Measurements from ENCODE around the gene CEP19.

CEP19 gene

DNA sequence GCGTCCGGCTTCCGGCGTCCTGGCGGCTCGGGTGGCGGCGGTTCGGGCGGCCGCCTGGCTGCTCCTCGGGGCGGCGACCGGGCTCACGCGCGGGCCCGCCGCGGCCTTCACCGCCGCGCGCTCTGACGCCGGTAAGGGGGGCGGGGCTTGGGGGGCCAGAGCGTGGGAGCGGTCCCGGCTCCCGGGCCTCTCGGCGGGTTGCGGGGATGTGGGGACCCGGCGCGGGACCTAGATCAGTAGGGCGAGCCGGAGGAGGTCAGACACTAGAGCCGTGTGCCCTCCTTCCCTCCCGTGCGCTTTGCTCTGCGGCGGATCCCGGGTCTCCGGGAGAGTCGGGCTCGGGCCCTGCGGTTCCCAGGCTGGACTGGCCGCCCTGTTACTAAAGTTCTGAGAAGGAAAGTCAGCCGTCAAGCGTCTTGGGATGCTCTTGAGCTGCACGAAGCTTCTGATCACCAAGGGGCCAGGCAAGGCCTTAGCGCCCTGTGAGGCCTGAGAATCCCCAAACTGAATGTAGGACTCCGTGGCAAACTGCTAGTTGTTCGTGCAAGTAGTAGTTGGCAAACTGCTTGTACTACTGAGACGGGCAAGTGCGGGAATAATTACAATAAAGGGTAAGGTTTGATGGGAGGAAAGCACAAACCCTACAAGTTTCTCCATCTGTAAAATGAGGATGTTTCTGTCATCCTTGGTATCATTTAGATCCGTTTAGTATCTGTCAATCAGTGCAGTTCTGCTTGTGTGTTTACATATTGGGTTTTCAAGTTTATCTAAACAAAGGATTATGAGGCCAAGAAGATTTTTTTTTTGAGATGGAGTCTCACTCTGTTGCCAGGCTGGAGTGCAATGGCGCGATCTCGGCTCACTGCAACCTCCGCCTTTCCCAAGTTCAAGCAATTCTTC is 714 bp upstream of the CEP19 start:
- in situ Hi-C loops (cut with MboI; ENCODE audit: low sequenced_read_pairs), result no loop called here

- in situ Hi-C loops (cut with MboI; ENCODE audit: low sequenced_read_pairs), result no loop called here
These were observed 3.6 kb downstream of the CEP19 start for GRCh38 chr3:196708467-196708866.

DNA sequence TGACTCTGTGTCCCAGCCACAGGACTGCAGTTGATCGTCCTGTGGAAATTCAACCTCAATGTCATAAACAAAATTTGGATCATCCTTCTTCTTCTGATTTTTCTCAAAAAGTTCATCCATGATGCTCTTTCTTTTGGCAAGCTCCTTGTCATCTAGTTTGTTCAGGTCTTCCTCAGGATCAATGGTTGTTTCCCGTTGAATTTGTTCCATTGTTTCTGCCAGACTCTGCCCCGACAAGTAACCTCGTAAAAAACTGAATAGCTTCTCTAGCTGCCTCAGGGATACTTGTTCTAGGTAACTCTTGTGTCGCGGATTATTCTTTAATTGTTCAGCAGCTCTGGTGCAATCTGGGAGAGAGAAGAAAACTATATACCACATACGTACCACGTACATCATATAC is 4.5 kb downstream of the CEP19 start:
- in situ Hi-C loops (cut with MboI; ENCODE audit: low sequenced_read_pairs), result no loop called here

- in situ Hi-C loops (cut with MboI; ENCODE audit: low sequenced_read_pairs), result no loop called here
These were observed 5.3 kb downstream of the CEP19 start for GRCh38 chr3:196706731-196707130.

GRCh38 chr3:196706327-196706726 is 5.7 kb downstream of the CEP19 start:
- in situ Hi-C loops (cut with MboI; ENCODE audit: low sequenced_read_pairs), result no loop called here

- in situ Hi-C loops (cut with MboI; ENCODE audit: low sequenced_read_pairs), result no loop called here
These were observed 11.2 kb downstream of the CEP19 start for GRCh38 chr3:196700801-196701200.

- in situ Hi-C loops (cut with MboI; ENCODE audit: low sequenced_read_pairs), result no loop called here
These were observed 12.3 kb downstream of the CEP19 start for GRCh38 chr3:196699749-196700148.

- in situ Hi-C loops (cut with MboI; ENCODE audit: low sequenced_read_pairs), result no loop called here
These were observed 14.8 kb downstream of the CEP19 start for GRCh38 chr3:196697270-196697669.

DNA sequence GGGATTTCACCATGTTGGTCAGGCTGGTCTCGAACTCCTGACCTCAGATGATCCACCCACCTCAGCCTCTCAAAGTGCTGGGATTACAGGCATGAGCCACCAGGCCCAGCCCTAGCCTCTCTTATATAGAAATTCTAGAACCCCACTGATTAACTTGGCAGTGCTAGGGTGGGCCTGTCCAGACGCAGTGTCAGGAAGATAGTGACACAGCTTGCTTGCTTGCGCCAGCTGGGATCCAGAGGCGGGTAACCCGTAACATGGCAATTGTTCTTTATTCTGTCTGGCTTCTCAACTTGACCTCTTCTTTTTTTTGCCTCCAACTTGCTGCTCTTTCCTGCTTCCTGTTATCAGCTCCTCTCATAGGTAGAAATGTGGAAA is 16.2 kb downstream of the CEP19 start:
- in situ Hi-C loops (cut with MboI; ENCODE audit: low sequenced_read_pairs), result no loop called here

DNA sequence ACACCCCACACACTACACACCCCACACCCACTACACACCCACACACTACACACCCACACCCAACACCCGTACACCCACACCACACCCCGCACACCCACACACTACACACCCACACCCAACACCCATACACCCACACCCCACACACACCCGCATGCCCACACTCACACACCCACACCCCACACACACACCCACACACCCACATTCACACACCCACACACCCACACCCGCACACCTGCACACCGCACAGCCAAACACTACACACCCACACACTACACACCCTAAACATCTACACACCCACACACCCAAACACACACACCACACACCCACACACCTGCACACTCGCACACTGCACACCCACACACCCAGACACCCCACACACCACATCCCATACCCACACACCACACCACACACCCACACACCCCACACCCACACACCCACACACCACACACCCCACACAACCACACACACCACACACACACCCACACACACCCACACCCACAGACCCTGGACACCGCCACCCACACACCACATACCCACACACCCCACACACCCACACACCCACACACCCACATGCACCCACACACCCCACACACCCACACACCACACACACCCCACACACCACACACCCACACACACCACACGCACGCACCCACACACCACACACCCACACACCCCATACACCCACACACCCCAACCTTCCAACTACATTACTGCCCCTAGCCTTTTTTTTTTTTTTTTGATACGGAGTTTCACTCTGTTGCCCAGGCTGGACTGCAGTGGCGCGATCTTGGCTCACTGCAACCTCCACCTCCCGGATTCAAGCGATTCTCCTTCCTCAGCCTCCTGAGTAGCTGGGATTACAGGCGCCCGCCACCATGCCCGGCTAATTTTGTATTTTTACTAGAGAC is 16.9 kb downstream of the CEP19 start:
- in situ Hi-C loops (cut with MboI; ENCODE audit: low sequenced_read_pairs), result no loop called here

DNA sequence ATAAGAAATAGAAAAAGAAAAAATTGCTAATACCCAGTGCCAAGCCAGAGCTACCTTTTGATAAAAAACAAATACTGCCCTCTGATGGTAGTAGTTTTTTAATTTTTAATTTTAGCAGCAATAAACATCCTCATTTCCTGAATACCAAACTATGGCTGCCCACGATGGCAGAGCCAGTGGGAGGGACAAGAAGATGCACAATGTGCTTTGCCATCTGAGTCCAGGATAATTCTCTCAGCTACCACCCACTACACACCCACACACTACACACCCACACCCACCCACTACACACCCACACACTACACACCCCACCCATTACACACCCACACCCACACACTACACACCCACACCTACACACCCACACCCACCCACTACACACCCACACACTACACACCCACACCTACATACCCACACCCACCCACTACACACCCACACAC is 17.8 kb downstream of the CEP19 start:
- in situ Hi-C loops (cut with MboI; ENCODE audit: low sequenced_read_pairs), result no loop called here

- in situ Hi-C loops (cut with MboI; ENCODE audit: low sequenced_read_pairs), result no loop called here
These were observed 20.7 kb downstream of the CEP19 start for GRCh38 chr3:196691386-196691785.

DNA sequence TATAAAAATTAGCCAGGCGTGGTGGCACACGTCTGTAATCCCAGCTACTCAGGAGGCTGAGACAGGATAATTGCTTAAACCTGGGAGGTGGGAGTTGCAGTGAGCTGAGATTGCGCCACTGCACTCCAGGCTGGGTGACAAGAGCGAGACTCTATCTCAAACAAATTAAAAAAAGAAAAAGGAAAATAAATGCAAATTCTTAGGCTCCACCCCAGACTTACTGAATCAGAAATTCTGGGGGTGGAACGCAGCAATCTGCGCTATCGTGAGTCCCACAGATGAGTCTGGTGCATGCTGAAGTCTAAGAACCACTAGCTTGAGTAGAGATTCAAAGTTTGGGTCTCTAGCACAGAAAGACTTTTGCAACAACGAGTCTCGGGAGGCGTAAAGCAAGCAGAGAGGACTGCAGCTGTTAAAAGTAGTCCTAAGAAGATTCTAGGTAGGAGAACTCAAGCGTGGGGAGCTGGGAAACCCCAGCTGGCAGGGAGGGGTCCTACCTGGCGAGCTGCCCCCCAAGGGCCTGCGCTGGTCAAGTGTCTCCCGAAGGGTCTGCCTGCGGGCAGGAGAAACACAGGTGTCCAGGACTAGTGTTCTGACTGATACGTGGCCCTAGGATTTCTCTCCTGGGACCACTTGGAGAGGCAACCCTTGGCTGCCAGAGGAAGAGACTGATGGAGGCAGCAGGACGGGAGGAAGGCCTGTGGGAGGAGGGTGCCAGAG is 21.9 kb downstream of the CEP19 start:
- in situ Hi-C loops (cut with MboI; ENCODE audit: low sequenced_read_pairs), result no loop called here

GRCh38 chr3:196688349-196688748 is 23.7 kb downstream of the CEP19 start:
- in situ Hi-C loops (cut with MboI; ENCODE audit: low sequenced_read_pairs), result no loop called here

DNA sequence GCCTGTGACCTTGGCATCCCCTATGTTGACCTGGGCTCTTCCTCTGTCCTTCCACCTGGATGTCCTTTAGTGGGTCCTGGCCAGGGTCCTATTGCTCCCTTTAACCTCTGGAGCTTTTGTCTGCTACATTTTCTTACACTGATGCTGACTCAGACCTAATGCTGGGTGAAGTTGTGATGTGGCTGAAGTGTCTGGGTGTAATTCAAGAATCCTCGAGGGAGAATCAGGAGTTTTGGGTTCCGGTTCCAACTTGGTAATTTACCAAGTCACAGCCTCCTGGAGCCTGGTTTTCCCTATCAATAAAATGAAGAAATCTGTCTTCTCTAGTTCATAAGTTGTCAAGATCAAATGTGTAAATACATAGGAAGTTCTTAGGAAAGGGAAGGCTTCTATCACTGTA is 25.6 kb downstream of the CEP19 start:
- in situ Hi-C loops (cut with MboI; ENCODE audit: low sequenced_read_pairs), result no loop called here

- in situ Hi-C loops (cut with MboI; ENCODE audit: low sequenced_read_pairs), result no loop called here
These were observed 27.3 kb downstream of the CEP19 start for GRCh38 chr3:196684548-196685407.

- in situ Hi-C loops (cut with MboI; ENCODE audit: low sequenced_read_pairs), result no loop called here
These were observed 34.1 kb downstream of the CEP19 start for GRCh38 chr3:196677931-196678330.

DNA sequence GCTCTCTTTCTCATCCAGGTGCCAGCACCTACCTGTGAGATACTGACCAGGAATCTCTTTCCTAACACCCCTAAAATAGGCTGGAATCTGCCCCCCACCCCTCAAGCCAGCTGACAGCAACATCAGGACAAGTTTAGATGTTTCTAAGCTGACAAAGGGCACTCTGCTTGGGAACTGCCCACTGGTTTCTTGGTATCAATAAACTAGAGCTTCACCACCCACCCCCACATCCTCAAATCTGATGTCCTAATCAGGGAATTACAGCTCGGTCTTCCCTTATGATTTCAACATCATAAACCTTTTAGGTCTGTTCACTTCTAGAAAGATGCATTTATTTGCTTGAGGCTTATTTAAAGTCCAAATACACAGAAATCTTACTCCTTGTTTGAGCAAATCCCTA is 34.7 kb downstream of the CEP19 start:
- in situ Hi-C loops (cut with MboI; ENCODE audit: low sequenced_read_pairs), result no loop called here

DNA sequence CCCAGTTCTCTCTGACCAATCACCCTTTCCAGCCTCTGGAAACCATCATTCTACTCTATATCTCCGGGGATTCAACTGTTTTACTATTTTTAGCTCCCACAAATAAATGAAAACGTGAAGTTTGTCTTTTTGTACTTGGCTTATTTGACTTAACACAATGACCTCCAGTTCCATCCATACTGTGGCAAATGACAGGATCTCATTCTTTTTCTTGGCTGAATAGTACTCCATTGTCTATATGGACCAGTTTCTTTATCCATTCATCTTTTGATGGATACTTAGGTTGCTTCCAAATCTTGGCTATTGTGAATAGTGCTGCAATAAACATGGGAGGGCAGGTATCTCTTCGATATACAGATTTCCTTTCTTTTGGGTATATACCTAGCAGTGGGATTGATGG is 38.4 kb downstream of the CEP19 start:
- in situ Hi-C loops (cut with MboI; ENCODE audit: low sequenced_read_pairs), result no loop called here

- in situ Hi-C loops (cut with MboI; ENCODE audit: low sequenced_read_pairs), result no loop called here
These were observed 41.7 kb downstream of the CEP19 start for GRCh38 chr3:196670339-196670738.
